ENCODE data around the gene DTWD1. TPM values are rescaled to one million over a fixed set of nuclear protein-coding genes. Genes with fewer than 3 reads are reported as not detected.

DTWD1 gene
- total RNA-seq, 1 experiment from 2014 or later = 26.0 TPM

Other genes starting within 250 kb of the DTWD1 start
- 0.08 TPM in 1 of 2 replicates, not detected in the other for gene FGF7, start 197.8 kb upstream of the DTWD1 start, total RNA-seq (2014; rRNA removed; shearing (Covaris generic))
- 3.3 and 7.1 TPM in 2 replicates for gene FAM227B, start 230 bp upstream of the DTWD1 start, total RNA-seq (2014; rRNA removed; shearing (Covaris generic))

Data from SJSA1 (cell line).